Activated T-cell treated with anti-CD3 and anti-CD28 coated beads, Interleukin-2, amount 50 U/mL, for 72 hours (primary cell): ENCODE results near the gene ITM2C. TPM values are rescaled to one million over a fixed set of nuclear protein-coding genes. Genes with fewer than 3 reads are reported as not detected.

Experiments
- ATAC-seq, 2 donors: fragments of 150-1000 bp; cut with Tn5 transposase; replicated peaks in 1 of 2; 2 replicates each; pipeline ENCODE4 v1.10.0; 2021; ENCODE audit warnings: moderate library complexity in 2 of 2, mild to moderate bottlenecking in 1 of 2
- DNase-seq, 2 donors: peaks; one replicate each; pipeline ENCODE4 v3.0.0; 2021 to 2022; ENCODE audit warnings: mixed read lengths in 1 of 2
- H3K27ac Mint-ChIP-seq: one replicate; pipeline ENCODE4 v1.8.0; 2022; ENCODE audit warnings: mild to moderate bottlenecking, moderate library complexity, mixed read lengths
- H3K27me3 Mint-ChIP-seq: one replicate; pipeline ENCODE4 v1.8.0; 2022; ENCODE audit warnings: low read depth, mixed read lengths
- H3K36me3 Mint-ChIP-seq, 2 donors: one replicate each; pipeline ENCODE4 v1.8.0; 2022; ENCODE audit warnings: mixed read lengths in 2 of 2, mild to moderate bottlenecking in 1 of 2; ENCODE audit not compliant: insufficient read depth in 2 of 2
- H3K4me1 Mint-ChIP-seq: one replicate; pipeline ENCODE4 v1.8.0; 2022; ENCODE audit warnings: low read depth, mixed read lengths
- H3K4me3 Mint-ChIP-seq, 2 donors: one replicate each; pipeline ENCODE4 v1.8.0; 2022; ENCODE audit warnings: mild to moderate bottlenecking in 2 of 2, mixed read lengths in 2 of 2, moderate library complexity in 2 of 2
- H3K9me3 Mint-ChIP-seq, 2 donors: one replicate each; pipeline ENCODE4 v1.8.0; 2022; ENCODE audit warnings: mixed read lengths in 2 of 2
- total RNA-seq, 2 donors: library from RNA; stranded (reverse); gene quantifications; one replicate each; pipeline ENCODE4 v1.2.3, GENCODE V29; 2022

The ITM2C gene
- total RNA-seq, 2 donors from 2014 or later, result 42.8 to 58.7 TPM

DNA sequence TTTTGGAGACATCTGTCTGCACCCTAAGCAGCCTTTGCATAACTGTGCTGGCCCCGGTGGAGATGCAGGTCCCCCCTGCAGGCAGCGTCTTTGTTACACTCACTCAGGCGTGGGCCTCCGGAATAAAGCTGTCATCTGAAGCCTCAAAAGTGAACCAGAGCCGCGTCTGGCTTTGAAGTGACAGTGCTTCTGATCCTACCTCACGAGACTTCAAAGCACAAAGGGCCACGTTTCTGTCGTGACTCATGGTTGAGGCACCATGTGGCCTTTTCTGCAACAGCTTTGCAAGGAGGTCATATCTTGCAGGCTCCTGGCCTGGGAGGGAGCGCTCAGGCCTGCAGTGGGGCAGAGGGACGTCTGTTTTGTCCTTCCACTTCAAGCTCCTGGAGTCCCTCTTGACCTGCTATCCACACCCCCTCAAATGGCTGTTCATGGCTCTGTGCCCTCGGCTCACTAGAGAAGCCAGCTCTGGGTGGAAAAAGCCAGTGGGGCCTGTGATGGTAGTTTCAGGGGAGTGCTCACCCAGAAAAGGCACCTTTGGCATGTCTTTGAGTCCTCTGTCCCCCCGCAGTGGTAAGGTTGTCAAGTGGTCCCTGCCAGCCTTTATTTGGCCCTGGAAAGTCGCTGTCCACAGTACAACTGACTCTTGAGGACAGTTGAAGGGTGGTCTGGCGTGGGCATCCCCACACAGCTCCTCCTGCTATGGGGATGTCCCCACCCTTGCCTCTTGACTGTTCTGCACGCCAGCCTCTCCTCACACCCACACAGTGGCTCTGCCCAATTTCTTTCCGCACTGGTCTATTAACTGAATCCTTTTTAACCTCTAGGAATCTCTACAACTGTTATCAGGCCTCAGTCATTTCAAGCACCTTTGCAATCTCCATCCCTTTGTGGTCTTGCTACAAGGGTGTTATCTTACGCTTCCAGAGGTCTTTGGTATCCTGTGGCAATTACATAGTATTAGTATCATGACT lies 41.0 kb downstream of the ITM2C start:
- peaks cover 2 to 5% of the 10 kb centered on the region in 2 donors for H3K36me3 Mint-ChIP-seq
- H3K27me3 Mint-ChIP-seq, result peaks cover 46% of the 10 kb centered on the region
- DNase-seq, result peak; percentile 86 to 94
- H3K9me3 Mint-ChIP-seq, result no peaks in the 10 kb centered on the region
- H3K4me3 Mint-ChIP-seq, result peak overlapping the region; percentile 50 to 95
- peak; percentile 87 to 90 for ATAC-seq
- no peak overlapping the region for H3K27ac Mint-ChIP-seq
- H3K4me1 Mint-ChIP-seq, result peaks cover 94% of the 10 kb centered on the region

GRCh38 chr2:230906471-230907230 lies 41.9 kb downstream of the ITM2C start:
- H3K4me3 Mint-ChIP-seq, result peak overlapping the region; percentile 50 to 95
- H3K36me3 Mint-ChIP-seq, result peaks cover 2 to 5% of the 10 kb centered on the region in 2 donors
- ATAC-seq (no peak), DNase-seq (no peak)
- no peak overlapping the region for H3K27ac Mint-ChIP-seq
- peaks cover 46% of the 10 kb centered on the region for H3K27me3 Mint-ChIP-seq
- peaks cover 99% of the 10 kb centered on the region for H3K4me1 Mint-ChIP-seq
- no peaks in the 10 kb centered on the region for H3K9me3 Mint-ChIP-seq

GRCh38 chr2:230907361-230908091 lies 42.8 kb downstream of the ITM2C start:
- Mint-ChIP-seq H3K4me1 (peaks cover 93% of the 10 kb centered on the region), H3K9me3 (no peaks in the 10 kb centered on the region), H3K36me3 (peaks cover 2 to 5% of the 10 kb centered on the region in 2 donors), H3K27ac (no peak overlapping the region), H3K27me3 (peaks cover 47% of the 10 kb centered on the region), H3K4me3 (peak overlapping the region; percentile 56 to 95)
- DNase-seq (no peak), ATAC-seq (no peak)

DNA sequence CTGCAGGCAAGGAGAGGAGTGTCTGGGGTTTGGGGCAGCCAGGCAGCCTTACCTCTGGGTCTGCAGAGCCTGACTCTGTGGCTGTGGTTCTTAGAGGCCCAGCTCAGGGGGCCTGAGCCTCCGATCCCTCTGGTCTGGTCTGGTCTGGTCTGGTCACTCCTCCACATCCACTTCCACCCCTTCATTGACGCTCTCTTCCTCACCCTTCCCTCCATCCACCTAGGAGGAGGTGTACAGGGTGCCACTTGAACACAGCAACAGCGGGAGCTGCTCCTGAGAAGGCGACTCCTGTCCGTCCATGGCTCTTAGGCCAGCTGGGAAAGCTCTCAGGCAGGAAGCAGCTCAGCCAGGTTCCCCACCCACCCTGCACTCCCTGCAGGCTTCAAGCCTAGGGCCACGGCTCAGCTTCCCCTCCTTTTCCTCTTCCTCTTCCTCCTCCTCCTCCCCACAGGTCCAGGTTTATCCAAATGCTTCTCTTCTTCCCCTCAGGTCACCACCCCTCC lies 43.4 kb downstream of the ITM2C start:
- ATAC-seq (no peak), DNase-seq (no peak)
- Mint-ChIP-seq H3K27me3 (peaks cover 47% of the 10 kb centered on the region), H3K27ac (no peak overlapping the region), H3K36me3 (peaks cover 2 to 5% of the 10 kb centered on the region in 2 donors), H3K4me3 (peak overlapping the region; percentile 56 to 95), H3K9me3 (no peaks in the 10 kb centered on the region), H3K4me1 (peaks cover 86% of the 10 kb centered on the region)

DNA sequence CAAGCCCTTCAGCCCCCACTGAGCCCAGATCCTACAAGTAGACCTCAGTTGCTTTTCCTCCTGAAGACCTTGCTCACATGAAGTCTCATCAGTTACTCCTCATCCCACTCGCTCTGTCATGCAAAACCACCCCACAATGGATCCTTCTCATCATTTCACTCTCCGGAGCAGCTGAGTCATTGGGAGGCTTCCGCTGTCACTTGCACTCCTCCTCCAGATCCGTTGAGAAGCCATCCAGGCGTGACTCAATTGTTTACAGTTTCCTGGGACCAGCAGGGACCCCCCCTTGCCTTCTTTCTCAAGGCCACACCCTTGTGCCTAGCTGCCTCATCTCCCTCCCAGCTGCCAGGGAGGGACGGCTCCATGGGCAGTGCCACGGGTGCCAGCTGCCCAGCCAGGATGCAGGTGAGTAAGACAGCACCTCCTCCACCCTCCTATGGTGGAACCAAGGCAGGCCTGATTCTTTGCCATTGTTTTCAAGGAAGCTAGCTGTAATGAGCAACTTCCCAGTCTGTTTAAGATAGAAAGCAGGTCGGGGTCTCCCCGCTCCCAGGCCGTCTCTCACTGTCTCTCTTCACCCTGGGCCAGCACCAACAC lies 44.0 kb downstream of the ITM2C start:
- H3K27ac Mint-ChIP-seq, result no peak overlapping the region
- ATAC-seq, result peak; percentile 50 to 71
- no peaks in the 10 kb centered on the region for H3K9me3 Mint-ChIP-seq
- H3K4me1 Mint-ChIP-seq, result peaks cover 85% of the 10 kb centered on the region
- peaks cover 46% of the 10 kb centered on the region for H3K27me3 Mint-ChIP-seq
- peaks cover 2 to 5% of the 10 kb centered on the region in 2 donors for H3K36me3 Mint-ChIP-seq
- DNase-seq, result peak; percentile 68 to 78
- H3K4me3 Mint-ChIP-seq, result peak overlapping the region; percentile 56 to 95

DNA sequence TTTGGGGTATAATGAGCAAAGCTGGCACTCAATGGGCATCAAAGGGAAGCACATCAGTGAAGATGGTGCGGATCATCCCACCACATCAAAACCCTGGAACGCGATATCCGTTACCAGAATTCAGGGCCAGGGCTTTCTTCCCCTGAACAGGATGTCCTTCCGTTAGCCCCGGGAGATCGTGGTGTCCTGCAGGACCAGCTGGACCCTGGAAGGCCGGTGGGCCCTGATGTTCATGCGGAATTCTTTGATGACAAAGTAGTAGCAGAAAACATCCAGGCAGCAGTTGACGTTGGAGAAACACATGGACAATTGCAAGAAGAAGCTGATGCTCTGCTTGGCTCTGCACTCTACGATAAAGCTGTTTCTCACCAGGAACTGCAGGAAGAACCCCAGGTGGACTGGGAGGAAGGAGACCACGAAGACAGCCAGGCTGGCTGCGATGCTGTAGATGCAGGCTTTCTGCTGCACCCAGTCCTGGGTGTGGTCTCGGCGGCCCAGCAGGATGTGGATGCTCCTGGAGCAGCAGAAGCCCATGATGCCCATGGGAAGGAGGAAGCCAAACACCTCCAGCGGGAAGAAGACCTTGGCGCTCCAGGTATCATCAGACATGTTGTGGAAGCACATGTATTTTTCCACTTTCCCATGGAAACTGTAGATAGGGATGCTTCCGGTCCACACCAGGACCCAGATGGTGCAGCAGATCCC lies 45.3 kb downstream of the ITM2C start:
- Mint-ChIP-seq H3K27me3 (peaks cover 51% of the 10 kb centered on the region), H3K9me3 (no peaks in the 10 kb centered on the region), H3K36me3 (peaks cover 2 to 5% of the 10 kb centered on the region in 2 donors), H3K27ac (peak overlapping the region; percentile 72), H3K4me3 (peak overlapping the region; percentile 56 to 95), H3K4me1 (peaks cover 82% of the 10 kb centered on the region)
- no peak for ATAC-seq
- DNase-seq, result no peak

DNA sequence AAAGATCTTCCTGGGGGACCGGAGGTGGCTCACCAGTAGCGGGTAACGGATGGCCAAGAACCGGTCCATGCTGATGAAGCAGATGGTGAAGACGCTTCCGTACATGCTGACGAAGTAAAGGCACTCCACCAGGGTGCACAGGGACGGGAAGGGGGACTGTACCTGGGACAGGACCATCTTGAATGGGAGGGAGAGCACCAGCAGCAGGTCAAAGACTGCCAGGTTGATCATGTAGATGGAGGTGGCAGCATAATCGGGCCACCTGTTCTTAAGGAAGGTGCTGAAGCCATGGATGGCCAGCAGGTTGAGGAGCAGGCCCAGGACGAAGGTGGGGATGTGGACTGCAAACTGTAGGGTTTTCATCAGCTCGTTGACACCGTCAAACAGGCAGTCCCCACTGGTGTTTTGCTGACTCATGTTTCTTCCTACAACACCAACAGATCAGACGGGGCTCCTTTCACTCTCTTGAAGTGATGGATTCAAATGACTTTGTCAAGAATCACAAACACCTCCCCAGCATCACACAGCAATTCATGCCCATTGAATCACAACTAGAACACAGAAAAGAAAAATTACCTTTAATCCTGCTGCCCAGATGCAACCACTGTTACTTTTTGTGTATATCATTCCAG lies 45.9 kb downstream of the ITM2C start:
- Mint-ChIP-seq H3K27ac (no peak overlapping the region), H3K36me3 (peaks cover 2 to 5% of the 10 kb centered on the region in 2 donors), H3K4me1 (peaks cover 81% of the 10 kb centered on the region), H3K4me3 (peak overlapping the region; percentile 13 to 23), H3K27me3 (peaks cover 51% of the 10 kb centered on the region), H3K9me3 (no peaks in the 10 kb centered on the region)
- ATAC-seq (no peak), DNase-seq (no peak)

GRCh38 chr2:230912046-230912445 lies 47.3 kb downstream of the ITM2C start:
- Mint-ChIP-seq H3K27ac (no peak overlapping the region), H3K9me3 (no peaks in the 10 kb centered on the region), H3K27me3 (peaks cover 57% of the 10 kb centered on the region), H3K36me3 (peaks cover 2% of the 10 kb centered on the region in 2 donors), H3K4me1 (peaks cover 80% of the 10 kb centered on the region), H3K4me3 (no peak overlapping the region)
- DNase-seq (no peak), ATAC-seq (no peak)

- H3K4me1 Mint-ChIP-seq, result peaks cover 78% of the 10 kb centered on the region
- peaks cover 57% of the 10 kb centered on the region for H3K27me3 Mint-ChIP-seq
- H3K36me3 Mint-ChIP-seq, result peaks cover 2% of the 10 kb centered on the region in 2 donors
- DNase-seq (no peak), ATAC-seq (no peak)
- H3K9me3 Mint-ChIP-seq, result no peaks in the 10 kb centered on the region
- no peak overlapping the region for H3K27ac Mint-ChIP-seq
- no peak overlapping the region for H3K4me3 Mint-ChIP-seq
Observed at GRCh38 chr2:230912724-230913123, 48.0 kb downstream of the ITM2C start.

GRCh38 chr2:230913406-230914143 lies 48.8 kb downstream of the ITM2C start:
- Mint-ChIP-seq H3K36me3 (peaks cover 2 to 4% of the 10 kb centered on the region in 2 donors), H3K27ac (no peak overlapping the region), H3K27me3 (peaks cover 60% of the 10 kb centered on the region), H3K4me3 (no peak overlapping the region), H3K9me3 (no peaks in the 10 kb centered on the region), H3K4me1 (peaks cover 78% of the 10 kb centered on the region)
- DNase-seq (no peak), ATAC-seq (no peak)

DNA sequence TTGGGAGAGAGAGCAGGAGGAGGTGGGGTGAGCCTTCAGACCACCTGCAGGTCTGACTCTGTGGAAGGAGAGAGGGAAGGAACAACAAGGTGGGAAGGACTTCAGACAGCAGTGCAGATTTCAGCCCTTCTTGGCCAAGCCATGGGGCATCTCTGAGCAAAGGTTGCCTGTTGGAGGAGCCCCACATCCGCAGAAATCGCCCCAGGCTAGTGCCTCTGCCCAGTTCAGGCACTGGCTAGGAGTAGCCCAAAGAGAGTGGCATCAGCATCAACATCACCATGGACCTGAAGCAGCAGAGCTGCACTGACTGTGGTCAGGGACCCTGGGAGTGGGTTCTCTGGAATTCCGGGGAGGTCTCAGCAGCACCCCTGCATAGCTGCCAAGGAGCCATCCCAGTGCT lies 50.1 kb downstream of the ITM2C start:
- no peak for DNase-seq
- Mint-ChIP-seq H3K4me1 (peaks cover 75% of the 10 kb centered on the region), H3K27ac (no peak overlapping the region), H3K9me3 (no peaks in the 10 kb centered on the region), H3K36me3 (peaks cover 2% of the 10 kb centered on the region in 2 donors), H3K4me3 (no peak overlapping the region), H3K27me3 (peaks cover 46% of the 10 kb centered on the region)
- ATAC-seq, result no peak
